HG02798 (cell line): ENCODE measurements around the gene PALD1.

Source experiments
- ATAC-seq: cut with Tn5 transposase; IDR thresholded peaks from one replicate; pipeline ENCODE4 v1.9.1; 2021; ENCODE audit warnings: mild to moderate bottlenecking; ENCODE audit not compliant: unreplicated experiment, poor library complexity

The PALD1 gene

GRCh38 chr10:70584909-70585544 lies 106.5 kb downstream of the PALD1 start:
- ATAC-seq, result no peak

- ATAC-seq, result no peak
Observed at GRCh38 chr10:70585578-70586169, 107.1 kb downstream of the PALD1 start.

- no peak for ATAC-seq
Observed at GRCh38 chr10:70586348-70586930, 107.9 kb downstream of the PALD1 start.

GRCh38 chr10:70587045-70587658 lies 108.6 kb downstream of the PALD1 start:
- ATAC-seq, result peak; percentile 64

GRCh38 chr10:70588255-70588654 lies 109.7 kb downstream of the PALD1 start:
- ATAC-seq, result no peak

GRCh38 chr10:70588859-70589570 lies 110.4 kb downstream of the PALD1 start:
- no peak for ATAC-seq

GRCh38 chr10:70589762-70590654 lies 111.4 kb downstream of the PALD1 start:
- ATAC-seq, result no peak

GRCh38 chr10:70590655-70591416 lies 112.3 kb downstream of the PALD1 start:
- no peak for ATAC-seq

- no peak for ATAC-seq
Observed at GRCh38 chr10:70592186-70592735, 113.7 kb downstream of the PALD1 start.

- ATAC-seq, result no peak
Observed at GRCh38 chr10:70592746-70593512, 114.4 kb downstream of the PALD1 start.

GRCh38 chr10:70593513-70593890 lies 114.9 kb downstream of the PALD1 start:
- ATAC-seq, result no peak

- ATAC-seq, result no peak
Observed at GRCh38 chr10:70594161-70594560, 115.6 kb downstream of the PALD1 start.

GRCh38 chr10:70595566-70596016 lies 117.0 kb downstream of the PALD1 start:
- no peak for ATAC-seq

GRCh38 chr10:70596110-70596798 lies 117.7 kb downstream of the PALD1 start:
- ATAC-seq, result no peak

GRCh38 chr10:70596860-70597809 lies 118.6 kb downstream of the PALD1 start:
- ATAC-seq, result no peak
